ENCODE results near the gene FRMPD2.

Gene FRMPD2

GRCh38 chr10:48258105-48258504 is 16.4 kb downstream of the FRMPD2 start:
- Histone ChIP-seq H3K4me1 (no peaks in the 10 kb centered on the region), H3K9me3 (no peaks in the 10 kb centered on the region; the same call in 1 of the 2 replicates), H3K27me3 (peaks cover 4% of the 10 kb centered on the region; the same call in 1 of the 2 replicates), H3K36me3 (no peaks in the 10 kb centered on the region), H3K4me3 (ENCODE audit: low read depth, low read length) (no peak overlapping the region)
- no peak for TF ChIP-seq CTCF (IDR thresholded peaks at IDR 0.05; ENCODE audit: low read depth, low read length)
- DNase-seq = no peak

DNA sequence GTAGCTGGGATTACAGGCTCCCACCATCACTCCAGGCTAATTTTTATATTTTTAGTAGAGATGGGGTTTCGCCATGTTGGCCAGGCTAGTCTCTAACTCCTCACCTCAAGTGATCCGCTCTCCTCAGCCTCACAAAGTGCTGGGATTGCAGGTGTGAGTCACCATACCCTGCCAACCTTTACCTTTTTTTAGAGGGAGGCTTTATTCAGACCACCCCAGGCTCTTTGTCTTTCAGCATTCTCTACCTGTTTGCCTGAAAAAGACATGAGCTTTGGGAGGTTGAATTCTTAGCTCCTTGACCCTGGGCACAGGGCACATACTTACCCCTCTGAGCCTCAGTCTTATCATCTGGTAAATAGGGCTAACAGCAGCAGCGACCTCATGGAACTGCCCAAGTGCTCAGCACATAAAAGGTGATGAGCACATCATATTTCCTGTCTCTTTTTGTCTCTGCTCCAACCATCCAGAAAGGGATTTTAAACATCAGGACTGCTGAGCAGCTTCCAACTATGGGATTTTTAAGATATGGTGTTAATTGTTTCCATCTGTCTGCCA is 17.0 kb downstream of the FRMPD2 start:
- Histone ChIP-seq H3K9me3 (no peaks in the 10 kb centered on the region; the same call in 1 of the 2 replicates), H3K4me1 (no peaks in the 10 kb centered on the region), H3K27me3 (peaks cover 4% of the 10 kb centered on the region; the same call in 1 of the 2 replicates), H3K36me3 (no peaks in the 10 kb centered on the region), H3K4me3 (ENCODE audit: low read depth, low read length) (no peak overlapping the region)
- no peak for TF ChIP-seq CTCF (IDR thresholded peaks at IDR 0.05; ENCODE audit: low read depth, low read length)
- no peak for DNase-seq

DNA sequence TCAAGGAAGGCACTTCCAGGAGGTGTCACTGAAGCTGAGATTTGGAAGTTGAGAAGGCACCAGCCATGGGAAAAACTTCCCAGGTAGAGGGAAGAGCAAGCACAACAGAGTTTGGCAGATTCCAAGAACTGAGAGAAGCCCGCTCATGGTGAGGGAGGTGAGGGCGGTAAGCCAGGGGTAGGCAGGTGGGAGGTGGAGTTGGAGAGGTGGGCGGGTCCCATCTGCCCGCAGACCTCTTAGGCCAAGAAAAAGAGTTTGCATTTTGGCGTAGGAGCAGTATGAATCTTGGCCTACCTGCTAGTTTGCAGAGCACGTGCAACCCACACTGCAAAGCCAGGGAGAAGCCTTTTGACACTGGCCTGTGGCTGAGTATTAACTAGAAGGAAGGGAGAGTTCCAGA is 18.8 kb downstream of the FRMPD2 start:
- no peak for DNase-seq
- H3K9me3 ChIP-seq = no peaks in the 10 kb centered on the region; the same call in 1 of the 2 replicates

DNA sequence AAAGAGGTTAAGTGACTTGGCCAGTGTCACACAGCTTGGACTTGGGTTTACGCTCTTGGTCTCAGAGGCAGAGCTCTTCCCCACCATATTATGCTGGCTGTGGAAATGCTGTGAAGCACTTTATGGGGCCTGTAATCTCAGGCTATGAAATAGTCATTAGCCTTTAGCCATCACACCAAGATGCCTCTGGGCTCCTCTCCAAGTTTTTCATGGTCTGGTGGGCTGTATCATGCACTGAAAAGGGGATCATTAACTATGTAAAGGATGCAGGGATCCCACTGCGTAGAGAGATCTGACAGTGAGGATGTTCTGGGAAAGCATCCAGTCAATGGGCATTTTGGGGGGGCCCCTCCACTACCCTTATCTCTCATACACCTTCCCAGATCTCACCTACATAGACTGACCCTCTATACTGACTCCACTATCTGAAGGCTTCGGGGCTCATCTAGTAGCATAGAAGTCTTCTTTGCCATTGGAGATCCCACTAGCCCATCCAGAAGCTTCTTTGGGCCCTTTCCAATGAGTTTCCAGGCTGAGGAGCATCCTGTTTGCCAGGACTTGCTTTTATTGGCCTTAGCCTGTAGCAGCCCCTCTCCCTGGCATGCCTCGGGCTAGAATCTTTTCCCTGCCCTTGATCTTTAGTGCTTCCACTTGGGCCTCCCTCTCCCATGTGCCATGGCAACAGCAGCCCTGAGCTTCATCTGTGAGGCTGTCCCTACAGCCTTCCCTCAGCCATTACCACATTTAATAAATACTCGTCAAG is 19.6 kb downstream of the FRMPD2 start:
- TF ChIP-seq CTCF (IDR thresholded peaks at IDR 0.05; ENCODE audit: low read depth, low read length) = no peak
- no peaks in the 10 kb centered on the region for H3K36me3 ChIP-seq
- H3K27me3 ChIP-seq = no peaks in the 10 kb centered on the region
- H3K4me3 ChIP-seq (ENCODE audit: low read depth, low read length) = no peak overlapping the region
- DNase-seq = no peak
- H3K9me3 ChIP-seq = no peaks in the 10 kb centered on the region; the same call in 1 of the 2 replicates
- H3K4me1 ChIP-seq = no peaks in the 10 kb centered on the region

More for the DNA sequence above, 18.8 kb downstream of the FRMPD2 start:
- no peaks in the 10 kb centered on the region for H3K27me3 ChIP-seq
- no peak overlapping the region for H3K4me3 ChIP-seq (ENCODE audit: low read depth, low read length)
- TF ChIP-seq CTCF (IDR thresholded peaks at IDR 0.05; ENCODE audit: low read depth, low read length) = no peak
- H3K36me3 ChIP-seq = no peaks in the 10 kb centered on the region
- no peaks in the 10 kb centered on the region for H3K4me1 ChIP-seq

GRCh38 chr10:48253970-48254657 is 20.4 kb downstream of the FRMPD2 start:
- DNase-seq = no peak
- no peaks in the 10 kb centered on the region for H3K36me3 ChIP-seq
- no peak for TF ChIP-seq CTCF (IDR thresholded peaks at IDR 0.05; ENCODE audit: low read depth, low read length)
- no peak overlapping the region for H3K4me3 ChIP-seq (ENCODE audit: low read depth, low read length)
- H3K9me3 ChIP-seq = no peaks in the 10 kb centered on the region; the same call in 1 of the 2 replicates
- no peaks in the 10 kb centered on the region for H3K27me3 ChIP-seq
- no peaks in the 10 kb centered on the region for H3K4me1 ChIP-seq

DNA sequence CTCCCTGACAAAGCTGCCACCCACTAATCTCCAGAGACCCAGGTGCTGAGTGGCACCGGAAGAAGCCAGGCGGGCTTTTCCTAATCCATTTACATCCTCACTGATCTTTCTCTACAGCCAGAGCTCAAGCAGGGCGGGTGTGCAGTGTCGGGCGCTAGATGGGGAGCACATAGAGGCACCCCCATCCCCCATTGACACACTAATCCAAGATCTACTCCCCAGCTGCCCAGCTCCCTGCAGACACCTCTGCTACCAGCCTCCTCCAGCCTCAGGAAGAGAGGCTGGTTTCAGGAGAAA is 22.2 kb downstream of the FRMPD2 start:
- Histone ChIP-seq H3K36me3 (no peaks in the 10 kb centered on the region), H3K4me3 (ENCODE audit: low read depth, low read length) (no peak overlapping the region), H3K4me1 (no peaks in the 10 kb centered on the region), H3K27me3 (no peaks in the 10 kb centered on the region), H3K9me3 (no peaks in the 10 kb centered on the region; the same call in 1 of the 2 replicates)
- no peak for DNase-seq
- no peak for TF ChIP-seq CTCF (IDR thresholded peaks at IDR 0.05; ENCODE audit: low read depth, low read length)
